RWPE2 (cell line): ENCODE results near the gene RNF25.
A peak's percentile ranks its signal among the peaks of the same experiment; 100 is the strongest.

Experiments used
- ATAC-seq: fragments of 200-7000 bp; cut with Tn5 transposase; 3 replicates; pipeline ENCODE4 v1.9.1; 2021; ENCODE audit warnings: low read depth
- DNase-seq: peaks from one replicate; pipeline ENCODE4 v3.0.0-alpha.2; 2020; ENCODE audit warnings: low spot score
- H3K27ac ChIP-seq: fragments of 450-650 bp; 2 replicates; pipeline ENCODE4 v1.5.1; 2017; ENCODE audit warnings: mild to moderate bottlenecking; ENCODE audit not compliant: poor library complexity, severe bottlenecking
- H3K27me3 ChIP-seq: fragments of 250-450 bp; sonication (Bioruptor Pico); 2 replicates; pipeline ENCODE4 v1.5.1; 2021; ENCODE audit warnings: mild to moderate bottlenecking, moderate library complexity; ENCODE audit not compliant: insufficient read depth, poor library complexity, severe bottlenecking
- H3K36me3 ChIP-seq: fragments of 250-450 bp; sonication (Bioruptor Pico); 2 replicates; pipeline ENCODE4 v1.5.1; 2020; ENCODE audit warnings: low read depth, mild to moderate bottlenecking, moderate library complexity
- H3K4me1 ChIP-seq: fragments of 250-450 bp; sonication (Bioruptor Pico); 2 replicates; pipeline ENCODE4 v1.5.1; 2021; ENCODE audit warnings: mild to moderate bottlenecking, moderate library complexity; ENCODE audit not compliant: insufficient read depth, poor library complexity, severe bottlenecking
- H3K4me3 ChIP-seq: fragments of 250-450 bp; sonication (Bioruptor Pico); 2 replicates; pipeline ENCODE4 v1.5.1; 2021; ENCODE audit warnings: mild to moderate bottlenecking, moderate library complexity; ENCODE audit not compliant: severe bottlenecking
- H3K9me3 ChIP-seq: fragments of 250-450 bp; sonication (Bioruptor Pico); 2 replicates; pipeline ENCODE4 v1.5.1; 2021; ENCODE audit warnings: mild to moderate bottlenecking, moderate library complexity; ENCODE audit not compliant: severe bottlenecking
- TF ChIP-seq, protein P1 (sequence below): fragments of 450-650 bp; IDR thresholded peaks from one replicate; pipeline ENCODE4 v1.5.1; 2017; ENCODE audit warnings: mild to moderate bottlenecking, moderate library complexity; ENCODE audit not compliant: poor library complexity, severe bottlenecking

The RNF25 gene

GRCh38 chr2:218635719-218636118 lies 36.1 kb downstream of the RNF25 start:
- H3K4me3 ChIP-seq: no peak overlapping the region
- no peaks in the 10 kb centered on the region for H3K9me3 ChIP-seq
- TF ChIP-seq, protein P1, sequence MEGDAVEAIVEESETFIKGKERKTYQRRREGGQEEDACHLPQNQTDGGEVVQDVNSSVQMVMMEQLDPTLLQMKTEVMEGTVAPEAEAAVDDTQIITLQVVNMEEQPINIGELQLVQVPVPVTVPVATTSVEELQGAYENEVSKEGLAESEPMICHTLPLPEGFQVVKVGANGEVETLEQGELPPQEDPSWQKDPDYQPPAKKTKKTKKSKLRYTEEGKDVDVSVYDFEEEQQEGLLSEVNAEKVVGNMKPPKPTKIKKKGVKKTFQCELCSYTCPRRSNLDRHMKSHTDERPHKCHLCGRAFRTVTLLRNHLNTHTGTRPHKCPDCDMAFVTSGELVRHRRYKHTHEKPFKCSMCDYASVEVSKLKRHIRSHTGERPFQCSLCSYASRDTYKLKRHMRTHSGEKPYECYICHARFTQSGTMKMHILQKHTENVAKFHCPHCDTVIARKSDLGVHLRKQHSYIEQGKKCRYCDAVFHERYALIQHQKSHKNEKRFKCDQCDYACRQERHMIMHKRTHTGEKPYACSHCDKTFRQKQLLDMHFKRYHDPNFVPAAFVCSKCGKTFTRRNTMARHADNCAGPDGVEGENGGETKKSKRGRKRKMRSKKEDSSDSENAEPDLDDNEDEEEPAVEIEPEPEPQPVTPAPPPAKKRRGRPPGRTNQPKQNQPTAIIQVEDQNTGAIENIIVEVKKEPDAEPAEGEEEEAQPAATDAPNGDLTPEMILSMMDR: no peak
- DNase-seq: no peak
- peaks cover 60% of the 10 kb centered on the region for H3K36me3 ChIP-seq
- no peak overlapping the region for H3K27ac ChIP-seq
- H3K4me1 ChIP-seq: peaks cover 15% of the 10 kb centered on the region
- H3K27me3 ChIP-seq: no peaks in the 10 kb centered on the region
- no peak for ATAC-seq

GRCh38 chr2:218631837-218632236 lies 40.0 kb downstream of the RNF25 start:
- H3K36me3 ChIP-seq: peaks cover 21% of the 10 kb centered on the region
- H3K27ac ChIP-seq: peak overlapping the region; percentile 77
- ATAC-seq (peak; percentile 89), DNase-seq (no peak)
- H3K9me3 ChIP-seq: no peaks in the 10 kb centered on the region
- no peaks in the 10 kb centered on the region for H3K27me3 ChIP-seq
- H3K4me3 ChIP-seq: no peak overlapping the region
- TF ChIP-seq, protein P1: no peak
- H3K4me1 ChIP-seq: peaks cover 15% of the 10 kb centered on the region

GRCh38 chr2:218627939-218628338 lies 43.9 kb downstream of the RNF25 start:
- H3K4me1 ChIP-seq: peaks cover 15% of the 10 kb centered on the region
- no peaks in the 10 kb centered on the region for H3K36me3 ChIP-seq
- no peaks in the 10 kb centered on the region for H3K27me3 ChIP-seq
- H3K9me3 ChIP-seq: no peaks in the 10 kb centered on the region
- TF ChIP-seq, protein P1: no peak
- DNase-seq: no peak
- H3K4me3 ChIP-seq: no peak overlapping the region
- no peak overlapping the region for H3K27ac ChIP-seq
- ATAC-seq: no peak

DNA sequence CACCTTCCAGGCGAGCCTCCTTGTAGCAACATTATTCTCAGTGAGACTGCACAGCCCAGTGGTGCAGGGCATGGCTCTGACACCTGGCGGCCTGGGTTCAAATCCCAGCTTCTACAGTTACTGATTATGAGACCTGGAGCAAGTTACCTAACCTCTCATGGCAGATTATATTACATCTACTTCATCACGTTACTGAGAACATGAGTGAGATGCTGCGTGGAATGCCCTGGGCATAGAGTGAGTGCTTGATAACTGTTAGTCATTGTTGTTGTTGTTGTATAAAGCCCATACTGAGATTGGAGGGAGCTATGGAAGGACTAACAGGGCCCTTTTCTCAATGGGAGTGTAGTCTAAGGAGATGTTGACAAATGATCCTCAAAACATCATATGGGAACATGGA lies 45.4 kb downstream of the RNF25 start:
- Histone ChIP-seq H3K9me3 (no peaks in the 10 kb centered on the region), H3K27me3 (no peaks in the 10 kb centered on the region), H3K4me3 (no peak overlapping the region), H3K4me1 (peaks cover 3% of the 10 kb centered on the region), H3K27ac (no peak overlapping the region), H3K36me3 (no peaks in the 10 kb centered on the region)
- TF ChIP-seq, protein P1: no peak
- ATAC-seq (no peak), DNase-seq (no peak)

GRCh38 chr2:218623366-218623705 lies 48.5 kb downstream of the RNF25 start:
- Histone ChIP-seq H3K36me3 (no peaks in the 10 kb centered on the region), H3K4me3 (no peak overlapping the region), H3K9me3 (no peaks in the 10 kb centered on the region), H3K27ac (no peak overlapping the region), H3K4me1 (no peaks in the 10 kb centered on the region), H3K27me3 (no peaks in the 10 kb centered on the region)
- TF ChIP-seq, protein P1: no peak
- ATAC-seq: no peak
- no peak for DNase-seq
